ENCODE measurements around the gene NOC4L. TPM values are rescaled to one million over a fixed set of nuclear protein-coding genes. Genes with fewer than 3 reads are reported as not detected.
A peak's percentile ranks its signal among the peaks of the same experiment; 100 is the strongest.

The NOC4L gene
- total RNA-seq, 1 donor from 2014 or later, result 17.8 TPM

- Mint-ChIP-seq H3K27me3 (ENCODE audit: unreplicated experiment) (peaks cover 11% of the 10 kb centered on the region), H3K36me3 (ENCODE audit: unreplicated experiment) (no peaks in the 10 kb centered on the region), H3K4me1 (ENCODE audit: low read depth, unreplicated experiment) (peaks cover 7% of the 10 kb centered on the region), H3K9me3 (ENCODE audit: unreplicated experiment) (peaks cover 7% of the 10 kb centered on the region), H3K27ac (ENCODE audit: unreplicated experiment) (no peak overlapping the region), H3K4me3 (ENCODE audit: unreplicated experiment) (no peak overlapping the region)
- peak; percentile 13 for DNase-seq
- no peak for TF ChIP-seq CTCF (IDR thresholded peaks at IDR 0.05; ENCODE audit: partially characterized antibody, unreplicated experiment)
Observed at GRCh38 chr12:132199101-132199500, 54.8 kb downstream of the NOC4L start.

- peaks cover 9% of the 10 kb centered on the region for H3K9me3 Mint-ChIP-seq (ENCODE audit: unreplicated experiment)
- H3K4me1 Mint-ChIP-seq (ENCODE audit: low read depth, unreplicated experiment), result peaks cover 13% of the 10 kb centered on the region
- H3K27me3 Mint-ChIP-seq (ENCODE audit: unreplicated experiment), result peaks cover 11% of the 10 kb centered on the region
- no peak overlapping the region for H3K27ac Mint-ChIP-seq (ENCODE audit: unreplicated experiment)
- H3K4me3 Mint-ChIP-seq (ENCODE audit: unreplicated experiment), result no peak overlapping the region
- DNase-seq, result peak; percentile 7
- no peaks in the 10 kb centered on the region for H3K36me3 Mint-ChIP-seq (ENCODE audit: unreplicated experiment)
- TF ChIP-seq CTCF (IDR thresholded peaks at IDR 0.05; ENCODE audit: partially characterized antibody, unreplicated experiment), result no peak
Observed at GRCh38 chr12:132199526-132200319, 55.5 kb downstream of the NOC4L start.

DNA sequence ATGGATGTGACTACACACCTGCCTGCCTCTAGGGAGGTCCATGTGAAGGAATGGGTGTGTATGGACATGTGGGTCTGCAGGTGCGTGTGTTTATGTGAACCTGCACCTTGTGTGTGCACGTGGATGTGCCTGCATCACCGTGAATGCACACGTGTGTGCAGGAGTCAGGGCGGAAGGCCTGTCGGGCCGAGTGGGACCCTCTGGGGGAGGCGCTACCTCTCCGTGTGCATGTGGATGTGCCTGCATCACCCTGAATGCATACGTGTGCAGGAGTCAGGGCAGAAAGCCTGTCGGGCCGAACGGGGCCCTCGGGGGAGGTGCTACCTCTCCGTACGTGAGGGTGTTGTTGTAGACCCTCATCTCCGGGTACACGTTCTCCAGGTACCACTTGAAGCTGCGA lies 56.5 kb downstream of the NOC4L start:
- H3K4me1 Mint-ChIP-seq (ENCODE audit: low read depth, unreplicated experiment), result peaks cover 13% of the 10 kb centered on the region
- no peak for DNase-seq
- H3K27ac Mint-ChIP-seq (ENCODE audit: unreplicated experiment), result no peak overlapping the region
- no peak for TF ChIP-seq CTCF (IDR thresholded peaks at IDR 0.05; ENCODE audit: partially characterized antibody, unreplicated experiment)
- no peak overlapping the region for H3K4me3 Mint-ChIP-seq (ENCODE audit: unreplicated experiment)
- peaks cover 11% of the 10 kb centered on the region for H3K27me3 Mint-ChIP-seq (ENCODE audit: unreplicated experiment)
- no peaks in the 10 kb centered on the region for H3K36me3 Mint-ChIP-seq (ENCODE audit: unreplicated experiment)
- peaks cover 9% of the 10 kb centered on the region for H3K9me3 Mint-ChIP-seq (ENCODE audit: unreplicated experiment)

- H3K27me3 Mint-ChIP-seq (ENCODE audit: unreplicated experiment), result peaks cover 9% of the 10 kb centered on the region
- H3K36me3 Mint-ChIP-seq (ENCODE audit: unreplicated experiment), result no peaks in the 10 kb centered on the region
Observed at GRCh38 chr12:132201391-132202120, 57.3 kb downstream of the NOC4L start.

More at GRCh38 chr12:132201391-132202120, 57.3 kb downstream of the NOC4L start:
- no peak for TF ChIP-seq CTCF (IDR thresholded peaks at IDR 0.05; ENCODE audit: partially characterized antibody, unreplicated experiment)
- DNase-seq, result no peak
- no peak overlapping the region for H3K4me3 Mint-ChIP-seq (ENCODE audit: unreplicated experiment)
- H3K9me3 Mint-ChIP-seq (ENCODE audit: unreplicated experiment), result peaks cover 9% of the 10 kb centered on the region
- peaks cover 13% of the 10 kb centered on the region for H3K4me1 Mint-ChIP-seq (ENCODE audit: low read depth, unreplicated experiment)
- no peak overlapping the region for H3K27ac Mint-ChIP-seq (ENCODE audit: unreplicated experiment)

Other genes with a start within 250 kb of the NOC4L start
- gene ULK1, start 249.8 kb upstream of the NOC4L start, total RNA-seq (ENCODE audit: unreplicated experiment), result 168 TPM
- 28.1 TPM for gene PUS1, start 215.2 kb upstream of the NOC4L start, total RNA-seq (ENCODE audit: unreplicated experiment)
- 85.8 TPM for gene EP400, start 194.5 kb upstream of the NOC4L start, total RNA-seq (ENCODE audit: unreplicated experiment)
- gene DDX51, start 138 bp upstream of the NOC4L start, total RNA-seq (ENCODE audit: unreplicated experiment), result 24.9 TPM
- gene GALNT9, start 185.1 kb downstream of the NOC4L start, total RNA-seq (ENCODE audit: unreplicated experiment), result 13.7 TPM